ENCODE results near the gene EIF4E. TPM values are rescaled to one million over a fixed set of nuclear protein-coding genes. Genes with fewer than 3 reads are reported as not detected.

The EIF4E gene
- total RNA-seq, 1 donor from 2014 or later: 66.1 TPM

- no peak overlapping the region for H3K4me3 Mint-ChIP-seq (ENCODE audit: unreplicated experiment)
- peaks cover 2% of the 10 kb centered on the region for H3K4me1 Mint-ChIP-seq (ENCODE audit: low read depth)
- H3K9me3 Mint-ChIP-seq (ENCODE audit: low read depth): no peaks in the 10 kb centered on the region
Measured at GRCh38 chr4:98967786-98968329, 38.9 kb upstream of the EIF4E start.

GRCh38 chr4:98966926-98967325, 38.0 kb upstream of the EIF4E start:
- H3K4me1 Mint-ChIP-seq (ENCODE audit: low read depth): peaks cover 2% of the 10 kb centered on the region
- H3K27me3 Mint-ChIP-seq (ENCODE audit: low read depth): peaks cover 3% of the 10 kb centered on the region
- DNase-seq (ENCODE audit: low spot score): no peak
- H3K36me3 Mint-ChIP-seq (ENCODE audit: low read depth): no peaks in the 10 kb centered on the region
- H3K27ac Mint-ChIP-seq (ENCODE audit: unreplicated experiment): no peak overlapping the region
- no peaks in the 10 kb centered on the region for H3K9me3 Mint-ChIP-seq (ENCODE audit: low read depth)
- no peak overlapping the region for H3K4me3 Mint-ChIP-seq (ENCODE audit: unreplicated experiment)
- TF ChIP-seq CTCF (IDR thresholded peaks at IDR 0.05): no peak

More at GRCh38 chr4:98967786-98968329, 38.9 kb upstream of the EIF4E start:
- Mint-ChIP-seq H3K27me3 (ENCODE audit: low read depth) (peaks cover 3% of the 10 kb centered on the region), H3K27ac (ENCODE audit: unreplicated experiment) (no peak overlapping the region), H3K36me3 (ENCODE audit: low read depth) (no peaks in the 10 kb centered on the region)
- no peak for TF ChIP-seq CTCF (IDR thresholded peaks at IDR 0.05)
- DNase-seq (ENCODE audit: low spot score): no peak

GRCh38 chr4:98963538-98964433, 34.9 kb upstream of the EIF4E start:
- no peaks in the 10 kb centered on the region for H3K4me1 Mint-ChIP-seq (ENCODE audit: low read depth)
- no peak overlapping the region for H3K4me3 Mint-ChIP-seq (ENCODE audit: unreplicated experiment)
- H3K36me3 Mint-ChIP-seq (ENCODE audit: low read depth): no peaks in the 10 kb centered on the region
- H3K27ac Mint-ChIP-seq (ENCODE audit: unreplicated experiment): no peak overlapping the region
- DNase-seq (ENCODE audit: low spot score): no peak
- no peaks in the 10 kb centered on the region for H3K9me3 Mint-ChIP-seq (ENCODE audit: low read depth)
- peaks cover 3% of the 10 kb centered on the region for H3K27me3 Mint-ChIP-seq (ENCODE audit: low read depth)
- no peak for TF ChIP-seq CTCF (IDR thresholded peaks at IDR 0.05)

GRCh38 chr4:98961770-98962169, 32.8 kb upstream of the EIF4E start:
- H3K36me3 Mint-ChIP-seq (ENCODE audit: low read depth): no peaks in the 10 kb centered on the region
- H3K27ac Mint-ChIP-seq (ENCODE audit: unreplicated experiment): no peak overlapping the region
- H3K9me3 Mint-ChIP-seq (ENCODE audit: low read depth): no peaks in the 10 kb centered on the region
- DNase-seq (ENCODE audit: low spot score): no peak
- H3K27me3 Mint-ChIP-seq (ENCODE audit: low read depth): no peaks in the 10 kb centered on the region
- TF ChIP-seq CTCF (IDR thresholded peaks at IDR 0.05): no peak
- no peaks in the 10 kb centered on the region for H3K4me1 Mint-ChIP-seq (ENCODE audit: low read depth)
- H3K4me3 Mint-ChIP-seq (ENCODE audit: unreplicated experiment): no peak overlapping the region

GRCh38 chr4:98959411-98959810, 30.5 kb upstream of the EIF4E start:
- Mint-ChIP-seq H3K27ac (ENCODE audit: unreplicated experiment) (no peak overlapping the region), H3K27me3 (ENCODE audit: low read depth) (no peaks in the 10 kb centered on the region), H3K4me3 (ENCODE audit: unreplicated experiment) (no peak overlapping the region), H3K4me1 (ENCODE audit: low read depth) (no peaks in the 10 kb centered on the region), H3K36me3 (ENCODE audit: low read depth) (no peaks in the 10 kb centered on the region), H3K9me3 (ENCODE audit: low read depth) (no peaks in the 10 kb centered on the region)
- no peak for DNase-seq (ENCODE audit: low spot score)
- TF ChIP-seq CTCF (IDR thresholded peaks at IDR 0.05): no peak
